ENCODE results near the gene SCYL1. TPM values are rescaled to one million over a fixed set of nuclear protein-coding genes. Genes with fewer than 3 reads are reported as not detected.
A peak's percentile ranks its signal among the peaks of the same experiment; 100 is the strongest.

SCYL1 gene
- total RNA-seq, 1 donor from 2014 or later: 16.9 TPM

DNA sequence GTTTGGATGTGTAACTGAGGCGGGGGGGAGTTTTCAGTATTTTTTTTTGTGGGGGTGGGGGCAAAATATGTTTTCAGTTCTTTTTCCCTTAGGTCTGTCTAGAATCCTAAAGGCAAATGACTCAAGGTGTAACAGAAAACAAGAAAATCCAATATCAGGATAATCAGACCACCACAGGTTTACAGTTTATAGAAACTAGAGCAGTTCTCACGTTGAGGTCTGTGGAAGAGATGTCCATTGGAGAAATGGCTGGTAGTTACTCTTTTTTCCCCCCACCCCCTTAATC is 23.8 kb upstream of the SCYL1 start:
- Histone ChIP-seq H3K36me3 (peaks cover 69% of the 10 kb centered on the region), H2AFZ (replicated peaks) (no peak overlapping the region), H3K79me2 (ENCODE audit: low read depth) (peaks cover 97% of the 10 kb centered on the region), H3K4me3 (peak overlapping the region; percentile 93), H3F3A (ENCODE audit: low read depth) (peaks cover 95% of the 10 kb centered on the region), H4K20me1 (ENCODE audit: low read depth) (peaks cover 72% of the 10 kb centered on the region), H3K9me3 (ENCODE audit: low read depth) (no peaks in the 10 kb centered on the region), H3K4me1 (peaks cover 14% of the 10 kb centered on the region), H3K27ac (no peak overlapping the region), H3K9ac (peak overlapping the region; percentile 100), H3K27me3 (no peaks in the 10 kb centered on the region), H3K4me2 (peak overlapping the region; percentile 98)
- H3K4me3 Mint-ChIP-seq: no peak overlapping the region
- peaks cover 22% of the 10 kb centered on the region for H3K36me3 Mint-ChIP-seq
- H3K27me3 Mint-ChIP-seq (ENCODE audit: insufficient read depth, low read depth): peaks cover 21% of the 10 kb centered on the region
- peaks cover 29% of the 10 kb centered on the region for H3K4me1 Mint-ChIP-seq
- H3K9me3 Mint-ChIP-seq: peaks cover 4% of the 10 kb centered on the region
- H3K27ac Mint-ChIP-seq: no peak overlapping the region
- TF ChIP-seq EZH2 (IDR thresholded peaks at IDR 0.05): no peak
- TF ChIP-seq EZH2phosphoT487 (IDR thresholded peaks at IDR 0.05): no peak
- TF ChIP-seq, protein P1, sequence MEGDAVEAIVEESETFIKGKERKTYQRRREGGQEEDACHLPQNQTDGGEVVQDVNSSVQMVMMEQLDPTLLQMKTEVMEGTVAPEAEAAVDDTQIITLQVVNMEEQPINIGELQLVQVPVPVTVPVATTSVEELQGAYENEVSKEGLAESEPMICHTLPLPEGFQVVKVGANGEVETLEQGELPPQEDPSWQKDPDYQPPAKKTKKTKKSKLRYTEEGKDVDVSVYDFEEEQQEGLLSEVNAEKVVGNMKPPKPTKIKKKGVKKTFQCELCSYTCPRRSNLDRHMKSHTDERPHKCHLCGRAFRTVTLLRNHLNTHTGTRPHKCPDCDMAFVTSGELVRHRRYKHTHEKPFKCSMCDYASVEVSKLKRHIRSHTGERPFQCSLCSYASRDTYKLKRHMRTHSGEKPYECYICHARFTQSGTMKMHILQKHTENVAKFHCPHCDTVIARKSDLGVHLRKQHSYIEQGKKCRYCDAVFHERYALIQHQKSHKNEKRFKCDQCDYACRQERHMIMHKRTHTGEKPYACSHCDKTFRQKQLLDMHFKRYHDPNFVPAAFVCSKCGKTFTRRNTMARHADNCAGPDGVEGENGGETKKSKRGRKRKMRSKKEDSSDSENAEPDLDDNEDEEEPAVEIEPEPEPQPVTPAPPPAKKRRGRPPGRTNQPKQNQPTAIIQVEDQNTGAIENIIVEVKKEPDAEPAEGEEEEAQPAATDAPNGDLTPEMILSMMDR (IDR thresholded peaks at IDR 0.05): no peak
- DNase-seq (ENCODE audit: low spot score): no peak

DNA sequence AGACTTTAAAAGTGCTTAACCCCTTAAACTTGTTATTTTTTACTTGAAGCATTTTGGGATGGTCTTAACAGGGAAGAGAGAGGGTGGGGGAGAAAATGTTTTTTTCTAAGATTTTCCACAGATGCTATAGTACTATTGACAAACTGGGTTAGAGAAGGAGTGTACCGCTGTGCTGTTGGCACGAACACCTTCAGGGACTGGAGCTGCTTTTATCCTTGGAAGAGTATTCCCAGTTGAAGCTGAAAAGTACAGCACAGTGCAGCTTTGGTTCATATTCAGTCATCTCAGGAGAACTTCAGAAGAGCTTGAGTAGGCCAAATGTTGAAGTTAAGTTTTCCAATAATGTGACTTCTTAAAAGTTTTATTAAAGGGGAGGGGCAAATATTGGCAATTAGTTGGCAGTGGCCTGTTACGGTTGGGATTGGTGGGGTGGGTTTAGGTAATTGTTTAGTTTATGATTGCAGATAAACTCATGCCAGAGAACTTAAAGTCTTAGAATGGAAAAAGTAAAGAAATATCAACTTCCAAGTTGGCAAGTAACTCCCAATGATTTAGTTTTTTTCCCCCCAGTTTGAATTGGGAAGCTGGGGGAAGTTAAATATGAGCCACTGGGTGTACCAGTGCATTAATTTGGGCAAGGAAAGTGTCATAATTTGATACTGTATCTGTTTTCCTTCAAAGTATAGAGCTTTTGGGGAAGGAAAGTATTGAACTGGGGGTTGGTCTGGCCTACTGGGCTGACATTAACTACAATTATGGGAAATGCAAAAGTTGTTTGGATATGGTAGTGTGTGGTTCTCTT is 23.2 kb upstream of the SCYL1 start:
- Histone ChIP-seq H3K27me3 (no peaks in the 10 kb centered on the region), H3K27ac (peak overlapping the region; percentile 12), H3K9ac (peak overlapping the region; percentile 100), H2AFZ (replicated peaks) (no peak overlapping the region), H3K9me3 (ENCODE audit: low read depth) (no peaks in the 10 kb centered on the region), H3K4me2 (peak overlapping the region; percentile 98), H3K79me2 (ENCODE audit: low read depth) (peaks cover 97% of the 10 kb centered on the region), H3F3A (ENCODE audit: low read depth) (peaks cover 95% of the 10 kb centered on the region), H4K20me1 (ENCODE audit: low read depth) (peaks cover 77% of the 10 kb centered on the region), H3K36me3 (peaks cover 72% of the 10 kb centered on the region), H3K4me1 (peaks cover 11% of the 10 kb centered on the region), H3K4me3 (peak overlapping the region; percentile 93)
- peaks cover 24% of the 10 kb centered on the region for H3K27me3 Mint-ChIP-seq (ENCODE audit: insufficient read depth, low read depth)
- TF ChIP-seq EZH2phosphoT487 (IDR thresholded peaks at IDR 0.05) (no peak), EZH2 (IDR thresholded peaks at IDR 0.05) (no peak)
- TF ChIP-seq, protein P1 (IDR thresholded peaks at IDR 0.05): no peak
- H3K36me3 Mint-ChIP-seq: peaks cover 27% of the 10 kb centered on the region
- H3K4me3 Mint-ChIP-seq: no peak overlapping the region
- peaks cover 4% of the 10 kb centered on the region for H3K9me3 Mint-ChIP-seq
- H3K4me1 Mint-ChIP-seq: peaks cover 29% of the 10 kb centered on the region
- DNase-seq (ENCODE audit: low spot score): no peak
- peak overlapping the region; percentile 75 for H3K27ac Mint-ChIP-seq

- H3K4me3 ChIP-seq: peak overlapping the region; percentile 93
- H3K27ac Mint-ChIP-seq: peak overlapping the region; percentile 16
- H3F3A ChIP-seq (ENCODE audit: low read depth): peaks cover 95% of the 10 kb centered on the region
- peaks cover 72% of the 10 kb centered on the region for H3K36me3 ChIP-seq
- H3K9ac ChIP-seq: peak overlapping the region; percentile 100
- H3K36me3 Mint-ChIP-seq: peaks cover 27% of the 10 kb centered on the region
- no peak for DNase-seq (ENCODE audit: low spot score)
- peaks cover 7% of the 10 kb centered on the region for H3K4me1 ChIP-seq
- H2AFZ ChIP-seq (replicated peaks): no peak overlapping the region
- H3K27me3 ChIP-seq: no peaks in the 10 kb centered on the region
- peaks cover 26% of the 10 kb centered on the region for H3K27me3 Mint-ChIP-seq (ENCODE audit: insufficient read depth, low read depth)
- H3K9me3 Mint-ChIP-seq: peaks cover 4% of the 10 kb centered on the region
- H3K4me1 Mint-ChIP-seq: peaks cover 28% of the 10 kb centered on the region
- peaks cover 83% of the 10 kb centered on the region for H4K20me1 ChIP-seq (ENCODE audit: low read depth)
- TF ChIP-seq EZH2 (IDR thresholded peaks at IDR 0.05): no peak
- TF ChIP-seq EZH2phosphoT487 (IDR thresholded peaks at IDR 0.05): no peak
- TF ChIP-seq, protein P1 (IDR thresholded peaks at IDR 0.05): no peak
- no peak overlapping the region for H3K4me3 Mint-ChIP-seq
- no peaks in the 10 kb centered on the region for H3K9me3 ChIP-seq (ENCODE audit: low read depth)
- H3K4me2 ChIP-seq: peak overlapping the region; percentile 98
- H3K27ac ChIP-seq: peak overlapping the region; percentile 12
- H3K79me2 ChIP-seq (ENCODE audit: low read depth): peaks cover 97% of the 10 kb centered on the region
Measured at GRCh38 chr11:65502274-65502554, 22.7 kb upstream of the SCYL1 start.

All from neural progenitor cell (in vitro differentiated cells).